NK-92 (cell line): ENCODE measurements around the gene SPATA16.

Experiments used
- DNase-seq: peaks from one replicate; lab custom pipeline; 2025; ENCODE audit not compliant: unreplicated experiment; lab: John Stamatoyannopoulos, UW

SPATA16 gene

DNA sequence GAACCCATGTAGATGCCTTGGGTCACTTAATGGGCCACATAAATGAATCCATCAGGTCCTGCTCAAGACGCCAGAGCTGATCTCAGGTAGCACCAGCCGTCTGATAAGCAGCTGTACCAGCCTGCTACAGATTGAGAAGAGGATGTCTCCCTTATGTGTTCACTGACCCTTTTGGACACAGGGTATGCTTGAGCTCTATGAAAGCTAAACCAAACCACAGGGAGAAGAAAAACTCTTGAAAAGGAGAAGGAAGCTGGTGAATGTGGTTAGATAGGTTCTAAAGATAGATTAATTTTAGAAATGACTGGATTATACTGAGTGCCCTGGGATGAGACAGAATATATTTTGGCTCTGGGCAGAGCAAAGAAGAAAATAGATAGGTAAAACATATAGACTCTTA, 187.5 kb downstream of the SPATA16 start:
- no peak for DNase-seq

GRCh38 chr3:172951511-172951910, 189.5 kb downstream of the SPATA16 start:
- no peak for DNase-seq

DNA sequence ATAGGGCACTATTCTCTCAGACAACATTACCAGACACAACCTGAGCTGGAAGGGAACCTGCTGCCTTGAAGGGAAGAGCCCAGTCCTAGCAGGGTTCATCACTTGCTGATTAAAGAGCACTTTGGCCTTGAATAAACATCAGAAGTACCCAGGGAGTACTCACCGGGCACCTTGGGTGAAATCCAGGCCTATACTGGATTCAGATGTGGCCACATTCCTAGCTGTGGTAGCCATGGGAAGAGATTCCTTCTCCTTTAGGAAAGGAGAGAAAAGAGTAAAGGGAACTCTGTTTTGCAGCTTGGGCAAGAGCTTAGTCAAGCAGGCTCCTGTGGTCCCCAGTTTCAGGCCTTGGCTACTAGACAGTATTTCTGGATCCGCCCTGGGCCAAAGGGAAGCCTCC, 195.0 kb downstream of the SPATA16 start:
- DNase-seq: no peak

- no peak for DNase-seq
These were observed 201.3 kb downstream of the SPATA16 start for GRCh38 chr3:172939651-172940293.

- DNase-seq: no peak
These were observed 202.2 kb downstream of the SPATA16 start for GRCh38 chr3:172938788-172939187.

DNA sequence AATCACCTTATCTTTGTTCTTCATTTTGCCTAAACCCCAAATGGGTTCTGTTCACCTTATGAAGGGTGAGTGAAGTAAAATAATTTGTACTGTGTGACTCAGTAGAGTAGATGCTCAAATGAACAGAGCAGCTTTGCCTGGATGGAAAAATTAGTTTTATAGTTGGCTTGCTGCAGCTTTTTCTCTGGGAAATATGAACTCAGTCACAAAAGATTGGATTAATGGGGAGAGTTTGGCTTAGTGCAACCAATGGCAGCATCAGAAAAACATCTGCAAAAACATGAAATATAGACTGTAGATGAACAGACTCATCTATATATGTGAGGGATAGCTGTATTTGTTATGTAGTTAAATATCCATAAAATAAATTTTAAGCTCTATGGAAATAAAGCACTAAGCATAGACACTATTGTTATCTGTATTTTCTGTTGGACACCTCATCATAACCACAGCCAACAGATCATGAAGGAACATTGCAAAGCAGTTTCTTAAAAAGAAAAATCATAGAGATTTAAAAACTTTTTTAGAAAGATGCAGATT, 209.2 kb downstream of the SPATA16 start:
- no peak for DNase-seq

- no peak for DNase-seq
These were observed 211.6 kb downstream of the SPATA16 start for GRCh38 chr3:172929451-172929850.

GRCh38 chr3:172924546-172924945, 216.5 kb downstream of the SPATA16 start:
- no peak for DNase-seq

GRCh38 chr3:172919297-172919683, 221.7 kb downstream of the SPATA16 start:
- no peak for DNase-seq

GRCh38 chr3:172918568-172919296, 222.3 kb downstream of the SPATA16 start:
- DNase-seq: no peak

DNA sequence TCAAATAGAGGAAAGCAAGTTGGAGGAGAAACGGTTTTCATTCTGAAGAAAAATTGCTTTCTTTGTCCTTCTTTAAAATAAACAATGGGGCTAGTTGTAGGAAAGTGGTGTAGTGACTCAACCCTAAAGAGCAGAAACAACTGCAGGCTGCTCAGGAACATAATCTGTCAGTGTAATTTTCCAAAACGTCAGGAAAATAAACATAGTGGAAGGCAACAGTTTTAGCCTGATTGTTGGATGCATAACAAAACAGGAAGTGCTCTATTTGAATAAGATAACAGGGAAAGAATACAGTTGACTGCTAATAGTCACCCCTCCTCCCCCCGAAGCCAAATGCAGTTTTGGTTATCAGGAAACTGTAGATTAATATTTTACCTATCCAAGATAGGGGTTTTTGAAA, 222.9 kb downstream of the SPATA16 start:
- no peak for DNase-seq

DNA sequence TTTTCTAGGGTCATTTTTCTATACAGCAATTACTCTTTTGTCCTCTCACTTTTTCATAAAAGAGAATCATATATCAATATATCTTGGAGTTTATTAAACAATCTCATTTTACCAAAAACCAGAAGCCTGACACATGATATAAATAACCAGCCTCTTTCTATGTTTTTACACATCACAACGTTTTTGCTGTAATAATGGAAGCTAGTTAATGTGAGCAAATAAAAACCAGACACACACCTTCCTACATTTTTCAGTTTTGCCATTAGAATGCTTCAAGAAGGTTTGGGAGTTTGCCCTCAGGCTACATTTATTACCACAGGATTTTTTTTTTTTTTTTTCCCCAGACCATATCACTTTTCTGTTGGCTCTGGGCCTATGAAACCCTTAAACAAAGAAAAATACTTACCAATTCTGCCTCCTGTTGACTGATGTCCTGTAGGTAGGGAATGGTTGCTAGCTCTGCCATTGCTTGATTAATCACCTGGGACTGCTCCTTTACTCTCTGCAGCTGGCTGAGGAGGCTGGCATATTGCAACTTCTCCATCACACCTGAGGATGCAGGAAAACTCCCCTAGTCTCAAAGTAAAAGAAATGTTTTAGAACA, 225.0 kb downstream of the SPATA16 start:
- no peak for DNase-seq

- DNase-seq: no peak
These were observed 226.2 kb downstream of the SPATA16 start for GRCh38 chr3:172914854-172915253.

GRCh38 chr3:172913911-172914655, 227.0 kb downstream of the SPATA16 start:
- no peak for DNase-seq

DNA sequence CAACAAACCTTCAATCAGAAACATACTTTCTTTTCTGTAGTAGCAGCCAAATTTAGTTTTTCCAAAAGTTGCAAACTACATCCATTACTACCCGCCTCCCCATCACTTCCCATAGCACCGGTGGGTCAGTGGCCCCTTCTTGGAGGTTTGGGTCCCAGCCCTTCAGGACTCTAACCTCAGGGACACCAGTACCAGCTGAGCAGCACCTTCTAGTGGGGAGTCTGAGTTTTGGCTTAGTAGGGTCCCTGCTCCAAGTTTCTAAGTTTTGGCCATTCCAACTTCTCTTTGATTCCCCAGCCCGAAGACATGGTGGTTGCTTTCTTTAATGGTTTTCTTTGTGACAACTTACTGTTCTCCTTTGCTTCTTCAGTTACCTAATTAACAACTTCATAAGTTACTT, 229.9 kb downstream of the SPATA16 start:
- no peak for DNase-seq

DNA sequence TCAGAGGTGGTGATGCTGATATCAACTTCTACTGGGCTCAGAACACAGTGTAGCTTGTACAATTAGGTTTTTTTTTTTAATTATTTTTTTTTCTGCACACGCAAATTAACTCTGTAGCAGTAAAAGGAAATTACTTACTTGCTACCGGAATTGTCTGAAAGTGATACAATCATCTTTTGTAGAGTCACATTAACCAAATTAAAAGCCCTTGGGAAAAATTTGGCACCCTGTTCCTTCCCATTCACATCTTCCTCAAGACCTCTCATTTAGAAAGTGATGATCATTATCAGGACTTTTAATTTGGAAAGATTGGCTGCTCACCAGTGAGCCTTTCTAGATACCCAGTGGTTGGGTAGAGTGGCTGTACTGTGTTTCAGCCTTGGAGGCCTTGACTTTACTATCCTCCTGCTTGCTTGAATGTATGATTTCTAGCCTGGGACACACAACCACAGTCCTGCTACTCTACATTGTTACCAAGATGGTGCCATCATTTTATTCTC, 232.2 kb downstream of the SPATA16 start:
- no peak for DNase-seq

GRCh38 chr3:172905451-172905850, 235.6 kb downstream of the SPATA16 start:
- DNase-seq: no peak

DNA sequence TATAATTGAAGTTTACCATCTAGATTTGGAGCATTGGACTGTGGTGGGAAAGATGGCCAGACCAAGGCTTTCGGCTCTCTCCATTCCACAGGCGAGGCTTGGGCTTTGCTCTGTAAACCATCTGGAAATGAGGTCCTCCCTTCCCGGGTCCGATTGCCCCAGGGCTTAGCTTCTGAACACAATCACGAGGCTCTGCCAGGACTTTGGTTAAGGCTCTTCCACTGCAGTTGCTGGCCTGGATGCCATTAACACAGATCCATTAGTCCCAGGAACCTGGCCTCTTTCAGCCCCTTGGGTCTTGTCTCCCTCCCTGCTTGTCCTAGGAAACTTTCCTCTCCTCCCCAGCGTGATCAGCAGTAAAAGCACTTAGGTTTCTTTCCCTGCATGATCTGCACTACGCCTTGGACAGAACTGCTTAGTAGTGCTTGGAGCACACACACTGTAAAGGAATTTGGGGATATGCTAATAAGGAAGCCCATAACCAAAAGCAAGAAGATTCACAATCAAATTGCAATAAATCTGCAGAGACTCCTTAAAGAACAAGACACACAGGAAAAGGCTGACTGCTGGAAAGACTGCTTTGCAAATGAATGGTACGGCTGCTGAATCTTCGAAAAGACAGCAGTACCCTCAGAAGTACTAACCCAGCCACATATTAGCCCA, 236.2 kb downstream of the SPATA16 start:
- DNase-seq: no peak

DNA sequence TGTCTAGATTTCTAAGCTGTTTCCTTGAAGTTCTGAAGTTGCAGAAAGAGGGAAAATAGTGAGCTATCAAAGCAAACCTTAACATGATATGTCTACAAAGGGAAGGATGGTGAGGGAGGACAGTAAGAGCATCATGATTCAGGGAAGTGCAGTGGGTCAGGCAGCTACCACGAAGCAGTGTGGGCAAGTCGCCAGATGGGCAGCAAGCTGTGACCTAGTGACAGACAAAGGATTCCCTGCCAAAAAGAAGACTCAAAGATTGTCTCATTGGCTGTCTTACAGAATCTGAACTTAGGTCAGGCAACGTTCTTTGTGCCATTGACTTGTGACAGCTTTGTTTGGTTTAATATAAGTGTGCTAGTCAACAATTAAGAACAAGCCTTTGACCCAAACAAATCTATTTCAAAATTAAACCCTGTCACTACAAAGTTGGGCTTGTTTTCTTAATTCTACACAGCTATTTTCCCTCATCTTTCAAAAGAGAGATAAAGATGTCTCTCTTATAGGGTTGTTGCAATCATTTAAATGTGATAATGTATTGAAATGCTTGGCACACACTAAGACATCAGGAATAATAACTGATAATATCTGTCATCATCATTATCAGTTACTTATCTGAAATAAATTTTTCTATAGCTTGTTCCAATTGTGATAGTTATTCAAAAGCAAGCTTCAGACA, 237.3 kb downstream of the SPATA16 start:
- DNase-seq: no peak

DNA sequence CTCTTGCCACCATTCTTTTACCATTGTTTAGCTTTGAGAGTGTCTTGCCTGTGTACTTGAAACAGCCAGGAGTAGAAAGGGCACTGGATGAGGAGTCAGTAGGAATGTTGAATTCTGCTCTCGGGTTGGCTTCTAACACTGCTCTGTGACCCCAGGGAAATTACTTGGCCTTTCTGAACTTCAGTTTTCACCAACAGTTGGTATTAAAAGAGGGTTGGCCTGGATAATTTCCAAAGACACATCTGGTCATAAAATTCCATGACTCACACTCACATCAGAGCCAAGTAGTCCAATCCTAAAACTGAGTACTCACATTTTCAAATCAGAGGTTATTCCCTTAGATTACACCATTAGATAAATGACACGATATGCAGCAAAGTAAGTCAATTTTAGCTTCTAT, 248.9 kb downstream of the SPATA16 start:
- no peak for DNase-seq
